ENCODE results near the gene GJC2.

GJC2 gene

DNA sequence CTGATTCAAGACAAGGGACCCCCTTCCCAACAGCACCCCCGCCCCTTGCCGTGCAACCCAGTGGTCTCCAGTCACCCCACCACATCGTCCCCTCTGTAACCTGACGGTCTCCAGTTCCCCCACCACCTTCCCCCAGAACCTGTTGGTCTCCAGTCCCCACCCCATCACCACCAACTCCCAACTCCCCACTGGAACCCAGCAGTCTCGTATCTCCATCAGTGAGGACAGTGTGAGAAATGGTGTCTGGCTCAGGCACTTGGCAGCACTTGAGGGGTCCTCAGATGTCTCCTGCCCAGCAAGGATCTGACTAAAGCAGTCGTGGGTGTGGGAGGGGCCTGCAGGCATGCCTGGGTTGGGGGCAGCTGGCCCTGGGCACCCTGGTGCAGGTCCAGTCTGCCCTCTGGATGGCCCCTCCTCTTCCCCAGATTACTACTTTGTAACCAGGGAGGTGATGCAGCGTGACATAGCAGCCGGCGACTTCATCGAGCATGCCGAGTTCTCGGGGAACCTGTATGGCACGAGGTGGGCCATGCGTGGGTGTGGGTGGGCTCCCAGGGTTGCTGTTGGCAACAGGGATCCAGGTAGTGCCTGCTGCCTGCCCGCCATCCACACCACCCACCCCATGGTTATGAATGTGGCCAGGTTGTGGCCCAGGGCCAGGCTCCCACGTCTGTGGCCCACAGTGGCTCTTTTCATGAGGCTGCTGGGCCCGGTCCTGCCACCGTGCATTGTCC is 3.1 kb upstream of the GJC2 start:
- no peak for DNase-seq

DNA sequence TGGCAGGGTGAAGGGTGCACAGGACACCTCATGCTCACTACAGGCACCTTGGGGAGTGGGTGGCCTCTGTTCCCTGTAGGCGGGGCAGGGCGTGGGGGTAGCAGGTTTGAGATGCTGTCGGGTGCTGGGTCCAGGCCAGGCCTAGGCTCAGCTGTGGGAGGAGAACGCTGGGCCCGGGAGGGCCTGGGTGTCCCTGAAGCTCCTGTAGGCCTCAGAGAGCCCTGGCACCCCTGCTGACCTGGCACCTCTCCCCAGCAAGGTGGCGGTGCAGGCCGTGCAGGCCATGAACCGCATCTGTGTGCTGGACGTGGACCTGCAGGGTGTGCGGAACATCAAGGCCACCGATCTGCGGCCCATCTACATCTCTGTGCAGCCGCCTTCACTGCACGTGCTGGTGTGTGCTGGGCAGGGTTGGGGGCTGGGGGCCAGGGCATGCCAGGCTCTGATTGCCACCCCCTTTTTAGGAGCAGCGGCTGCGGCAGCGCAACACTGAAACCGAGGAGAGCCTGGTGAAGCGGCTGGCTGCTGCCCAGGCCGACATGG is 2.5 kb upstream of the GJC2 start:
- DNase-seq: no peak

DNA sequence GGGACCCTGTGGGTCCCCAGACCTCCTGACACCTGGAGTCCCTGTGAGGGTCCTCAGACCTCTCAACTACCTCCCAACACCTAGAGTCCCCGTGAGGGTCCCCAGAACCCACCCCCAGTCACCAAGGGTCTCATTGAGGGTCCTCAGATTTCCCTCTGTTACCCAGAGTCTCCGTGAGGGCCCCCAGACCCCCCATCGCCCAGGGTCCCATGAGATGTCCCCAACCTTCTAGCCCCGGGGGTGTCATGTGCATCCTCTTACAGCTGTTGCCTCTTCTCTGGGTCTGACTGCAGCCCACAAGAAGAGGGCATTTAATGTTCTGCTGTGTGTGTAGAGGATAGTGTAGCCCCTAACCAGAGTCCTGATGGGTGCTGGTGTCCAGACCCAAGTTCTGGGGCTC is 2.0 kb upstream of the GJC2 start:
- DNase-seq: no peak

DNA sequence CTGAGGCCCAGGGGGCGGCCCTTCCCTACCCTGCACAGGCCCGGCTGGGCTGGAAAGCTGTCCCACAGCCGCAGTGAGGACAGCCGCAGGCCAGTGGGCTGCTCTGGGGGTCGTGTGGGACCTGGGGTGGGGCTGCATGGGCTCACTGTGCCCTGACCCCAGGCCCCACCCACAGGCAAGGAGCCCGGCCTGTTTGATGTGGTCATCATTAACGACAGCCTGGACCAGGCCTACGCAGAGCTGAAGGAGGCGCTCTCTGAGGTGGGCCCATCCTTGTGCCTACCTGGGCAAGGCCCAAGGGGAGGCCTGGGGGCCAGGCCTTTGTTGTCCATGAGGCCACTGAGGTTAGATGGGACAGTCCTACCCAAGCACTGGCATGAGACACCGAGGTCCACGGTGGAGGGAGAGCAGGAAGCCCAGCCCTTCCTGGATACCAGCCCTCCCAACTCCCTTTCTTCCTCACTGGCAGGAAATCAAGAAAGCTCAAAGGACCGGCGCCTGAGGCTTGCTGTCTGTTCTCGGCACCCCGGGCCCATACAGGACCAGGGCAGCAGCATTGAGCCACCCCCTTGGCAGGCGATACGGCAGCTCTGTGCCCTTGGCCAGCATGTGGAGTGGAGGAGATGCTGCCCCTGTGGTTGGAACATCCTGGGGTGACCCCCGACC is 1.4 kb upstream of the GJC2 start:
- DNase-seq: no peak

DNA sequence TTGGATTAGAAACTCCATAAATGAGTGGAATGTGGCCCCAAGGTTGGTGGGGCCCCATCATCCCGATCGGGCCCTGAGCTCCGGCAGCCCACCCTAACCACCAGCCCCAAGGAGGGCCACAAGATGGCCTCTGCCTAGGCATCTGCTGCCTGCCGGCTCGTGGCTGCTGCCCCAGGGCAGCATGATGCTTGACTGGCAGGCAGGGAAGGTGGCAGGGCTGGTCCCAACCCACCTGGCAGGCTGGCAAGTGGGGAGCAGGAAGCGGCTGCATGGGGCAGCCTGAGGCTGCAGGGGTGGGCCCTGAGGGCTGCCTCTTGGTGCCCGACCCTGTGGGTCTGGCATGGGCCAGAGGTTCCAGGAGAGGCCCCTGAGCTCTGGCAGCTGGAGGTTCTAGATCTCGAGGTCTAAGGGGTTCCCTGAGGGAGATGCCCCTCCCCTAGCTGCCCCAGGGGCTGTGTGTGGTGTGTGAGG is 760 bp upstream of the GJC2 start:
- no peak for DNase-seq

DNA sequence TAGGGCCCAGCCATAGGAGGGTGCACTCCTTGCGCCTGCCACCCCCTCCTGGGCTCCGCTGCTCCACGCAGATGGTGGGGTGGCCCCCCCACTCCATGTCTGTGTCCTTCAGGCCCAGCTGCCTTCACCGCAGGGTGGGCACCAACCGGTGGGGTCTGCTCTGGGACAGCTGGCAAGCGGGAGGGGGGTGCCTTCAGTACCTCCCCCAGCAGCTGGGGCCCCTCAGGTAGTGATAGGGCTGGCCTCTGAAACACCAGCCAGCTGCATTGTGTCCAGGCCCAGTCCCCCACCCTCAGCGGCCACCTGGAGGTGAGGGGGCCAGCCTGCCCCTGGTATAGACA is 360 bp downstream of the GJC2 start:
- DNase-seq: no peak

DNA sequence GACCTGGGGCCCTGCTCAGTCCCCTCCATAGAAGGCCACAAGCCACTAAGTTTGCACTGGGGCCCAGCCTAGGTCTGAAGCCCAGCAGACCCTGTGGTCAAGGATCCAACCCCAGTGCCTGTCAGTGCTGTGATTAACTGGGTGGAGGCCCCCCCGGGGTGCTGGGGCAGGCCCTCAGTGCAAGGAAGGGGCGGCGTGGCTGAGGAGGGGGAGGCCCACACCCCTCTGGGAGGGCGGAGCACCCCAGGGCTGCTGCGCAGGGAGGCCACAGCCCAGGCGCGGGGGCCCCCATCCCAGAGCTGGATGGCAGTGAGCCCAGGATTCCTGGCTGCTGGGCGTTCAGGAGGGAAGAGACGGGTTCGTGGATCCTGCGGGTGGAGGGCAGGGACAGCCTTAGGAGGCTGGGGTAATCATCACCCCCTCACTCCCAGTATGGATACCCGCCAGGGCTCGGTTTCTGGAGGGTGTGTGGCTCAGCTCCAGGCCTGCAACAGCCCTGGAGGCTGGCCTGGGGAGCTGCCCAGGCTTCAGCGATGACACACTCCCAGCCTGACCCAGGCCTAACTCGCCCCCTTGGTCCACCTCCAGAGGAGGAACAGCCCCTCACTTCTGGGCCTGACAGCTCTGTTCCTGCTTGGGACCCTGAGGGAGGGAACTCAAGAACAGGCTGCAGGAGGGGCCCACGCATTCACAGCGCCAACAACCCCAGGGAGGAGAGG is 890 bp downstream of the GJC2 start:
- no peak for DNase-seq

DNA sequence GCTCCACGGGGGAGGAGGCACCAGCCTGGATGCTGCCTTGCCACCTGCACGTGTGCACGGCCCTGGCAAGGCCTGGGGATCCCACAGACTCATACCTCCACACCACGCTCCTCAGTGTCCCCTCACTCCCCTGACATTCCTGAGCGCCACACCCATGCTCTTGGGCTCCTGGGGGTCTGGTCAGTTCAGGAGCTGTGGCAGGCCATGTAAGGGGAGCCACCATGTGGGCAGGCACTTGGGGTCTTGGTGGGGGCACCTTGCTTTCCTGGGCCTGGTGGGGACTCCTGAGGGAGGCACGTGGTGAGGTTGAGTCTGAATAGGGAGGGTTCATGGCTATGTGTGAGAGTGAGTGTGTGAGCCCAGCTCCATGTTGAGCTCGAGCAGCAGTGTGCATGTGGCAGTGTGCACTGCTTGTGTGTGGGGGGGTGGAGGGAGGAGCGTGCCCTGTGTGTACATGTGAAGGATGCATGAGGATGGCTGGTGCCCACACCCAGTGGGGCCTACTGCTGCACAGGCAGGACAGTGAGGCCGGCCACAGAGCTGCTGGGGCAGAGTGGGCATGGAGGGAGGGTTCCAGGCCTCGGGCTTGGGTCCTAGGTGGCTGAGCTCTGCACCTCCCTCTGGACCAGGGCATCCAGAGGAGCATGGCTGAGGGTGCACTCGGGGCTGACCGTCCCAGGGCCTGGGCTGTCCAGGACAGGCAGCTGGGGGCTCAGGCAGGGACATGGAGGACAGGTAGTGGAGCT is 1.6 kb downstream of the GJC2 start:
- DNase-seq: no peak

DNA sequence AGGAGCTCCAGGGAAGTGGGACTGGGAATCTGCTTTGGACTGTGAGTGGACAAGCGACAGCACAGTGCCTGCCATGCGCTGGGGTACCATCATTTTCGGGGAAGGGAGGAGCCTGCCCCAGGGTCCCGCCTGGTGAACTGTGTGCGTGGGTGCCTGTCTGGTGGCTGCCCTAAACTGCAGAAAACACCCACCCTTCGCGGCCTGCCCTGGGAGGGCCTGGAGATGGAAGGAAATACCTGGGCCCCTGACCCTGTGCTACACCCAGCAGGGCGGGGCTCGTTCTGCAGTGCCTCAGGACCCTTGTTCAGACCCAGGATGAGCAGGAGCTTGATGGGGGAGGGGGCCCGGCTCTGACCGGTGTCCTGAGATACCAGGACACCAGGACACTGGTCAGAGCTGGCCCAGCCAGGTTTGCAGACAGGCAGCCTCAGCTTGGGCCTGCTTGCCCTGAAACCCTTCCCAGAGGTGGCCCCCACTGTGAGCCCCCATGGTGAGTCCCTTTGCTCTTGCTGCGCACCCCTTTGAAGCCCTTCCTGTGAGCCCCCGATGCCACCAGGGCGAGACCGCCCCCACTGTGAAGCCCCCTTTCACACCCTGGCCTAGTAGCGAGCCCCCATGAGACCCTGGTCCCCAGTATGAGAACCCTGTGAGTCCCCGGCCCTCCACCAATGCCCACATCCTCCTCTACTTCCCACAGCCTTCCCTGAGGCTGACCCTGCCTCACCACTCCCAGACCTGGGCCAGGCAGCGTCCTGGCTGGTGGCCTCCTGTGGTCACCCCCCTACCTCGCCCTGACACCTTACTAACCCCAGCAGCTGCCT is 2.6 kb downstream of the GJC2 start:
- DNase-seq: no peak

DNA sequence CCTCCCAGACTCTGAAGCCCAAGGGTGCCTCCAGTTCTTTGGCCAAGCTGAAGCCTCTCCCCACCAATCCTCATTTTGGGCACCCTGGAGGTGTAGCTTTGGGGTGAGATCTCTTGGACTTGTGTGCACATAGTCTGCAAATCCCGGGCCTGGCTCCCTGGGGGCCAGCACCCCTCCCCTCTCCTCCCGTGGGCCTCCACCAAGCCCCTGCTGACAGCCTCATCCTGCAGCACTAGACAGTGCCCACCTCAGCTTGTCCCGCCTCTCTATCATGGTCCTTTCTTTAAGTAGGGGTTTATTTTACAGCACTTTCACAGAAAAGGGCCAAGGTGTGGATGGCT is 3.2 kb downstream of the GJC2 start:
- DNase-seq: no peak

DNA sequence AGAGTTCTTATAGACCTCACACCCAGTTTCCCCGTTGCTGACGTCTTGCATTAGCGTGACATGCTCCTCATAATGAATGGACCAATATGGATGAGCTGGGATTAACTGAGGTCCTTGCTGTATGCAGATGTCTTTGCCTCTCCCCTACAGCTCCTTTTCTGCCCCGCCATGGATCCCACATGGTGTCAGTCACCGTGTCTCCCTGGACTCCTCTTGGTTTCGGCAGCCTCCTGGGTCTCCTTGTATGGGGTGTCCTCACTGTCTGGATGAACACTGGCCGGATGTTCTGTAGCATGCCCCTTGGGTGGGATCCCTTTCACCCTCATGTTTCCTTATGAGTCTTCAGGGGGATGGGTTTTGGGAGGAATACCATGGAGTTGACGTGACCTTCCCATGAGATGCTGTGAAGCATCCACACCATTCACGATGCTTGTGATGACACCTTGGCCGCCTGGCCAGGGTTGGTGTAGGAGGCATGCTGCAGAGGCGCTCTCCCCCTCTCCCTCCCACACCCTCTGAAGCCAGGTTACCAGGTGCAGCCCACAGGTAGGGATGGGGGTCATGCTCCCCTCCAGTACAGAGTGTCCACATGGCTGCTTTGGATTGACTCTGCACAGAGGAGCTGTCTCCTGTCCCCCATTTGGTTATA is 4.4 kb downstream of the GJC2 start:
- no peak for DNase-seq

DNA sequence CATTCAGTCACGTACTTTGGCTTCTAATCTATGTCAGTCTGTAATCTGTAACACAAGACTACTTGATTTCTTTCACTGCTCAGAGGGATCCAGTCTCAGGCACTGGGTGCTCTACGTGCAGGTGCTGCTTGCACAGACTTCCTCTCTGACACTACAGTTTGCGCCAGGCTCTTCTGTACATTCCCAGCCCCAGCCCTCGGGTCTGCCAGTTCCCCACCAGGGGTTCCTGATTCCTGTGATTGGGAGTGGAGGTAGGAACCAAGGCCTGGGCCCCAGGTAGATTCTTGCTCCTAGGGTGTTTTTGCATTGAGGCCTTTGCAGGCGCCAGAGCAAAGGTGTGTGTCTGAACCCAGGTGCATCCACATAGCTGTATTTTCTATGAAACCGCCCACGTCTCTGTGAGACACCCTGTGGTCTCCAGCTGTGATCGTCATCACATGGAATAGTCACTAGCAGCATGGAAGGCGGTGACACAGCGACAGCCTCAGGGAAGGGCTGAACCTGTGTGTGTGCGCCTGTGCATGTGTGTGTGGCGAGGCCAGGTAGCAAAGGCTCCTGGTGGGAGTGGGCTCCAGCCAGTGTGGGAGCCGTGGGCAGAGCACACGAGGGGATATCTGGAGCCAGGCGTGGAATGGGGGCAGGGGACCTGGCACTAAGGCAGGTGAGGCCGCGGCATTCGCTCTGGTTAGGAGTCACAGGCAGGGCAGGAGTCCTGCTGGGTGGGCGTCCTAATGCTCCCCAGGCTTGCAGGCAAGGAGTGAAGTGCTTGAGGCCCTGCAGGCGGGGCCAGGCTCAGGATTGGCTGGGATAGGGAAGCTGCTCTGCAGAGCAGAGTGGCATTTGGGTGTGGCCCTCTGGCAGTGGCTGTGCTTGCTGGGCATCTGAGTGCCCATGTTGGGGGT is 5.2 kb downstream of the GJC2 start:
- DNase-seq: no peak

DNA sequence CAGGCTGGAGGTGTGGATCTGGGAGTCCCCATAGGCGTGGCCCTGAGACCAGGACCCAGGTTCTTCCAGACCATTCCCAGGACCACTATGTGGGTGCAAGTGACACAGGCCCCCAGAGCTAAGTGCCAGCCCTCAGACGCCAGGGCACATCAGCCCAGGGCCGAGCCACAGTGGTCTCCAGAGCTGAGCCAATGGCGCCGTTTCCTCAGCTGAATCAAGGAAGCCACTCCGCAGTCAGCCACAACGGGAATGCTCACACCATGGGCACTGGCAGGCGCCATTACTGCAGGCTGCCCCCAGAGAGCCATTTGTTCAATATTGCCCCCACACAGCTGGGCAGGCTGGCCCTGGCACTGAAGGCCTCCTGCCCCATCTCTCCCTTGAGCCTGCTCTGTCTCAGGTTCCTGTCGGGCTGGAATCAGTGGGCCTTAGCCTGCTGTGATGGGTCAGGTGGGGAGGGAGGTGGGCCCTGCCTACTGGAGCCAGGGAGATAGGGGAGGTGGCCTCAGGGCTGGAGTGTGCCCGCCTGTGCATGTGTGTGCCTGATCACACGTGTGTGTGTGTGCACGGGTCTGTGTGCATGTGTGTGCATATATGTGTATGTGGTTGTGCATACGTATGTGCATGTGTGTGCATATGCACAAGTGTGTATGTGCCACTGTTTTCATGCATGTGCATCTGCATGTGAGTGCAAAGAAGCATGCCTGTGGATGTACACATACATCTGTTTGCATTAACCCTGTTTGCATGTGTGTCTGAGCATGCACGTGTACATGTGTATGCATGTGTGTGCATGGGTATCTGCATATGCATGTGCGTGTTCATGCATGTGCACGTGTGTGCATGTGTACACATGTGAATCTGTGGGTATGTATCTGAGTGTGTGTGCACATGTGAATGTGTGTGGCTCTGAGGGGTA is 6.1 kb downstream of the GJC2 start:
- no peak for DNase-seq

DNA sequence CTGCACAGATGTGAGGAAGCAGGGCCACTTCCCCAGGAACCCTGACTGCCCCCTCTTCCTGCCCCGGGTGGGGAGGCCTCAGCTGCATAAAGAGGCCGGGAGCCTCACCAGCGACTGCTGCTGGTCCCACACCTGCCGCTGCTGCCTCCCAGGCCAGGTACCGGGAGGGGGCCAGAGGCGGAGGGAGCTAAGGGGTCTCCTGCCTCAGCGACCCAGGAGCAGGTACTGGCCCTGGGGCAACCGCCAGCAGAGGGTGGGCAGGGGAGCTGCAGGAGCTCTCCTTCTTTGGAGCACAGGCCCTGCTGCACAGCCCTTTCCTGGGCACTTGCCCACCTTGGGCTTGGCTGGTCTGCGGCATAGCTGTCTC is 6.8 kb downstream of the GJC2 start:
- DNase-seq: no peak

DNA sequence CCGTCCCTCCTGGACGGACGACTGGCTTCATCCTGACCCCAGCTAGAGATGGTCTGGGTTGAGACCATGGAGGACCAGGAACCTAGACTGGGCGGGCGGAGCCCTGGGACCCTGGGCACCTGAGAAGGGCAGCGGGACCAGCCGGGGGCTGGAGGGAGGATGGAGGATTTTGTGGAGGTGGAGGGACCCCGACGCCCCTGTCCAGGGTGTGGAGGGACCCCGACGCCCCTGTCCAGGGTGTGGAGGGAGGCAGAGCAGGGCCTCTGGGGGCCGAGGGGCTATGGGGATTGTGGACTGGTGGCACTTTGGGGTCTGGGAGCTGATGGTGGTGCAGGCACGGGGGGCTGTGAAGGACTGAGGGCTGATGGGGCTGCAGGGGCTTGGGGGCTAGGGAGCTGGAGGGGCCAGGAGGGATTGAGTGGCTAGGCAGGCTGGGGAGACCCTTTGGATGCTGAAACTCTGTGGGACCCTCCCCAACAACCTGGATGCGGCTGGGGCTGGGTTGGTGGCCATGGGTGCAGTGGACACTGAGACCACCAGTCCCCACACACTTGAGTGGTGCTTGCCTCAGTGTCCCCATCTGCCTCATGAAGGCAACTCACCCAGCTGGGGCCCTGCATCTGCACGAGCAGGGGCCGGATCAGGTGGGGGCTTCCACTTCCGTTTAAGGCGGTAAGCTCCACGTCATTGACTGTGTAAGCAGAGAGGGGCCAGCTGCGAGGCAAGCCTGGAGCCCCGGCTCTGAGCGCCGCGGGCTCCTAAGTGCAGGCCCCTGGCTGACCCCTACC is 7.4 kb downstream of the GJC2 start:
- no peak for DNase-seq

DNA sequence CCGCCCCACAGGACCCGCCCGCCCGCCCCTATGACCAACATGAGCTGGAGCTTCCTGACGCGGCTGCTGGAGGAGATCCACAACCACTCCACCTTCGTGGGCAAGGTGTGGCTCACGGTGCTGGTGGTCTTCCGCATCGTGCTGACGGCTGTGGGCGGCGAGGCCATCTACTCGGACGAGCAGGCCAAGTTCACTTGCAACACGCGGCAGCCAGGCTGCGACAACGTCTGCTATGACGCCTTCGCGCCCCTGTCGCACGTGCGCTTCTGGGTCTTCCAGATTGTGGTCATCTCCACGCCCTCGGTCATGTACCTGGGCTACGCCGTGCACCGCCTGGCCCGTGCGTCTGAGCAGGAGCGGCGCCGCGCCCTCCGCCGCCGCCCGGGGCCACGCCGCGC is 8.0 kb downstream of the GJC2 start:
- no peak for DNase-seq

DNA sequence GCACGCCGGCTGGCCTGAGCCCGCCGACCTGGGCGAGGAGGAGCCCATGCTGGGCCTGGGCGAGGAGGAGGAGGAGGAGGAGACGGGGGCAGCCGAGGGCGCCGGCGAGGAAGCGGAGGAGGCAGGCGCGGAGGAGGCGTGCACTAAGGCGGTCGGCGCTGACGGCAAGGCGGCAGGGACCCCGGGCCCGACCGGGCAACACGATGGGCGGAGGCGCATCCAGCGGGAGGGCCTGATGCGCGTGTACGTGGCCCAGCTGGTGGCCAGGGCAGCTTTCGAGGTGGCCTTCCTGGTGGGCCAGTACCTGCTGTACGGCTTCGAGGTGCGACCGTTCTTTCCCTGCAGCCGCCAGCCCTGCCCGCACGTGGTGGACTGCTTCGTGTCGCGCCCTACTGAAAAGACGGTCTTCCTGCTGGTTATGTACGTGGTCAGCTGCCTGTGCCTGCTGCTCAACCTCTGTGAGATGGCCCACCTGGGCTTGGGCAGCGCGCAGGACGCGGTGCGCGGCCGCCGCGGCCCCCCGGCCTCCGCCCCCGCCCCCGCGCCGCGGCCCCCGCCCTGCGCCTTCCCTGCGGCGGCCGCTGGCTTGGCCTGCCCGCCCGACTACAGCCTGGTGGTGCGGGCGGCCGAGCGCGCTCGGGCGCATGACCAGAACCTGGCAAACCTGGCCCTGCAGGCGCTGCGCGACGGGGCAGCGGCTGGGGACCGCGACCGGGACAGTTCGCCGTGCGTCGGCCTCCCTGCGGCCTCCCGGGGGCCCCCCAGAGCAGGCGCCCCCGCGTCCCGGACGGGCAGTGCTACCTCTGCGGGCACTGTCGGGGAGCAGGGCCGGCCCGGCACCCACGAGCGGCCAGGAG is 8.6 kb downstream of the GJC2 start:
- no peak for DNase-seq

Measured in SHP77 (cell line).